Adrenal gland (tissue), 5 donors: ENCODE results near the gene PRX.

Source experiments
- CTCF ChIP-seq, 6 experiments: fragments of 450-650 bp in 4 of 6; fragments of 200-600 bp in 2 of 6; sonication (generic) in 1 of 6; IDR thresholded peaks; 1 replicate in 5 of 6; 2 replicates in 1 of 6; pipeline versions ENCODE4 v1.5.1 to v1.8.0; 2016 to 2021; ENCODE audit warnings: antibody characterized with exemption in 6 of 6, mild to moderate bottlenecking in 2 of 6, moderate library complexity in 1 of 6
- POLR2A ChIP-seq, 2 donors: fragments of 450-650 bp; IDR thresholded peaks; one replicate each; pipeline ENCODE4 v1.6.1; 2017; ENCODE audit warnings: antibody characterized with exemption in 2 of 2, mild to moderate bottlenecking in 2 of 2, moderate library complexity in 1 of 2
- donor health status: DM: no; HTN: no; CAD: no.

GRCh38 chr19:40418040-40418439 is 4.9 kb upstream of the PRX start:
- TF ChIP-seq CTCF (IDR thresholded peaks at IDR 0.05) (no peak), POLR2A (IDR thresholded peaks at IDR 0.05) (no peak)
